ENCODE data around the gene SMARCC1.

DNA sequence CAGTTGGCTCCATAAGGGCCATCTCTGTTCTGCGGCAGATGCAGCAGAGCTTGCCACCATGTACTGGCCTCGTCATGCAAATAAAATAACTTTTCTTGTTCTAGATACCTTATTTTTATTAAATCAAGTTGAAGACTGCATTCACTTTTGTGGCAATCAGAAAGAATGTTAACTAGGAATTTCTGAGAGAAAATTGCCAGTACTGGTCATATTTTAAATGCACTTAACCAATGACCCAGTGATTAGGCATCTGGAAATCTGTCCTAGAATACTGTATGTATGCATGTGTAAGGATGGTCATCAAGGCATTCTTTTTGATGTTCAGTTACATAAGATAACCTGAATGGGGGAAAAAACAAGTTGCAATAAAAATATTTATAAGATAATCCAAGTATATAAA is 168.8 kb downstream of the SMARCC1 start:
- TF ChIP-seq, protein P1, sequence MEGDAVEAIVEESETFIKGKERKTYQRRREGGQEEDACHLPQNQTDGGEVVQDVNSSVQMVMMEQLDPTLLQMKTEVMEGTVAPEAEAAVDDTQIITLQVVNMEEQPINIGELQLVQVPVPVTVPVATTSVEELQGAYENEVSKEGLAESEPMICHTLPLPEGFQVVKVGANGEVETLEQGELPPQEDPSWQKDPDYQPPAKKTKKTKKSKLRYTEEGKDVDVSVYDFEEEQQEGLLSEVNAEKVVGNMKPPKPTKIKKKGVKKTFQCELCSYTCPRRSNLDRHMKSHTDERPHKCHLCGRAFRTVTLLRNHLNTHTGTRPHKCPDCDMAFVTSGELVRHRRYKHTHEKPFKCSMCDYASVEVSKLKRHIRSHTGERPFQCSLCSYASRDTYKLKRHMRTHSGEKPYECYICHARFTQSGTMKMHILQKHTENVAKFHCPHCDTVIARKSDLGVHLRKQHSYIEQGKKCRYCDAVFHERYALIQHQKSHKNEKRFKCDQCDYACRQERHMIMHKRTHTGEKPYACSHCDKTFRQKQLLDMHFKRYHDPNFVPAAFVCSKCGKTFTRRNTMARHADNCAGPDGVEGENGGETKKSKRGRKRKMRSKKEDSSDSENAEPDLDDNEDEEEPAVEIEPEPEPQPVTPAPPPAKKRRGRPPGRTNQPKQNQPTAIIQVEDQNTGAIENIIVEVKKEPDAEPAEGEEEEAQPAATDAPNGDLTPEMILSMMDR (IDR thresholded peaks at IDR 0.05) = no peak
- no peak for TF ChIP-seq POLR2A (IDR thresholded peaks at IDR 0.05)
